ENCODE measurements around the gene PTPRT.

The PTPRT gene

GRCh38 chr20:43096126-43096930, 93.4 kb downstream of the PTPRT start:
- DNase-seq, result no peak

GRCh38 chr20:43095034-43095433, 94.7 kb downstream of the PTPRT start:
- DNase-seq, result no peak

GRCh38 chr20:43092386-43093088, 97.2 kb downstream of the PTPRT start:
- DNase-seq, result no peak

- no peak for DNase-seq
Observed at GRCh38 chr20:43068482-43068881, 121.2 kb downstream of the PTPRT start.

- no peak for DNase-seq
Observed at GRCh38 chr20:43066125-43066524, 123.6 kb downstream of the PTPRT start.

- no peak for DNase-seq
Observed at GRCh38 chr20:43065299-43065698, 124.4 kb downstream of the PTPRT start.

- DNase-seq, result no peak
Observed at GRCh38 chr20:43058077-43058476, 131.6 kb downstream of the PTPRT start.

GRCh38 chr20:43057317-43057716, 132.4 kb downstream of the PTPRT start:
- no peak for DNase-seq

- no peak for DNase-seq
Observed at GRCh38 chr20:43055181-43055884, 134.4 kb downstream of the PTPRT start.

- no peak for DNase-seq
Observed at GRCh38 chr20:43052532-43052931, 137.2 kb downstream of the PTPRT start.

GRCh38 chr20:43046966-43047365, 142.7 kb downstream of the PTPRT start:
- no peak for DNase-seq

- no peak for DNase-seq
Observed at GRCh38 chr20:43043887-43044286, 145.8 kb downstream of the PTPRT start.

- peak; percentile 0 to 13 for DNase-seq
Observed at GRCh38 chr20:43040427-43040826, 149.3 kb downstream of the PTPRT start.

- no peak for DNase-seq
Observed at GRCh38 chr20:43037605-43038309, 151.9 kb downstream of the PTPRT start.

- no peak for DNase-seq
Observed at GRCh38 chr20:43034981-43035724, 154.6 kb downstream of the PTPRT start.

- DNase-seq, result no peak
Observed at GRCh38 chr20:43032459-43032858, 157.2 kb downstream of the PTPRT start.

- no peak for DNase-seq
Observed at GRCh38 chr20:43029176-43029575, 160.5 kb downstream of the PTPRT start.

GRCh38 chr20:43028470-43028869, 161.2 kb downstream of the PTPRT start:
- DNase-seq, result no peak

- no peak for DNase-seq
Observed at GRCh38 chr20:43023836-43024235, 165.9 kb downstream of the PTPRT start.

GRCh38 chr20:43022568-43022967, 167.1 kb downstream of the PTPRT start:
- no peak for DNase-seq

GRCh38 chr20:43022081-43022480, 167.6 kb downstream of the PTPRT start:
- DNase-seq, result no peak

Measured in Kasumi-1 (cell line).